NCI-H82 (cell line): ENCODE measurements around the gene MAMDC2.

Source experiments
- DNase-seq: peaks from one replicate; lab custom pipeline; 2025; lab: John Stamatoyannopoulos, UW

MAMDC2 gene

GRCh38 chr9:70135176-70135575, 91.5 kb downstream of the MAMDC2 start:
- DNase-seq = peak; percentile 31

- no peak for DNase-seq
Observed at GRCh38 chr9:70136632-70137031, 93.0 kb downstream of the MAMDC2 start.

GRCh38 chr9:70137577-70137976, 93.9 kb downstream of the MAMDC2 start:
- no peak for DNase-seq

GRCh38 chr9:70142101-70142500, 98.5 kb downstream of the MAMDC2 start:
- DNase-seq = no peak

GRCh38 chr9:70143394-70144130, 99.9 kb downstream of the MAMDC2 start:
- DNase-seq = no peak

- no peak for DNase-seq
Observed at GRCh38 chr9:70144131-70144503, 100.5 kb downstream of the MAMDC2 start.

GRCh38 chr9:70145981-70146380, 102.3 kb downstream of the MAMDC2 start:
- DNase-seq = no peak

- no peak for DNase-seq
Observed at GRCh38 chr9:70147196-70147595, 103.5 kb downstream of the MAMDC2 start.

GRCh38 chr9:70147651-70148050, 104.0 kb downstream of the MAMDC2 start:
- no peak for DNase-seq

- DNase-seq = no peak
Observed at GRCh38 chr9:70152350-70152749, 108.7 kb downstream of the MAMDC2 start.

- no peak for DNase-seq
Observed at GRCh38 chr9:70156729-70157128, 113.1 kb downstream of the MAMDC2 start.

- DNase-seq = no peak
Observed at GRCh38 chr9:70159630-70160029, 116.0 kb downstream of the MAMDC2 start.

GRCh38 chr9:70160686-70161600, 117.3 kb downstream of the MAMDC2 start:
- no peak for DNase-seq

- peak; percentile 72 for DNase-seq
Observed at GRCh38 chr9:70165006-70165602, 121.5 kb downstream of the MAMDC2 start.

- no peak for DNase-seq
Observed at GRCh38 chr9:70168521-70168920, 124.9 kb downstream of the MAMDC2 start.

- DNase-seq = no peak
Observed at GRCh38 chr9:70169222-70169621, 125.6 kb downstream of the MAMDC2 start.

GRCh38 chr9:70170151-70170790, 126.6 kb downstream of the MAMDC2 start:
- DNase-seq = peak; percentile 19

- no peak for DNase-seq
Observed at GRCh38 chr9:70172532-70172931, 128.9 kb downstream of the MAMDC2 start.

- no peak for DNase-seq
Observed at GRCh38 chr9:70177121-70177520, 133.5 kb downstream of the MAMDC2 start.

GRCh38 chr9:70192707-70193106, 149.1 kb downstream of the MAMDC2 start:
- no peak for DNase-seq

- no peak for DNase-seq
Observed at GRCh38 chr9:70195456-70195855, 151.8 kb downstream of the MAMDC2 start.
